MCF 10A (cell line): ENCODE results near the gene HDAC3. TPM values are rescaled to one million over a fixed set of nuclear protein-coding genes. Genes with fewer than 3 reads are reported as not detected.

Experiments
- BruUV-seq: library from RNA; stranded (reverse); fragments of 400-500 nt; replicated peaks from 2 replicates; lab custom pipeline; 2021; lab: Mats Ljungman, UMichigan
- CTCF ChIA-PET: fragments of 300-600 bp; sonication (Branson Sonifier 250); formaldehyde crosslinking; extraction: SDS; loops from one replicate; lab custom pipeline; 2021; ENCODE audit warnings: antibody characterized with exemption, inconsistent platforms; lab: Yijun Ruan, JAX
- POLR2A ChIA-PET: fragments of 300-600, 350-650 bp; sonication (Branson Sonifier 250); formaldehyde crosslinking; extraction: SDS; loops from one replicate; lab custom pipeline; 2020; ENCODE audit warnings: antibody characterized with exemption, inconsistent platforms; lab: Yijun Ruan, JAX
- DNase-seq: peaks from one replicate; pipeline ENCODE4 v3.0.0-alpha.2; 2018; ENCODE audit not compliant: unreplicated experiment
- H3K27ac Mint-ChIP-seq: one replicate; pipeline ENCODE4 v1.8.0; 2022; ENCODE audit warnings: mild to moderate bottlenecking, low read depth, mixed read lengths; ENCODE audit not compliant: unreplicated experiment
- H3K27me3 Mint-ChIP-seq: one replicate; pipeline ENCODE4 v1.8.0; 2022; ENCODE audit warnings: mixed read lengths; ENCODE audit not compliant: insufficient read depth, unreplicated experiment
- H3K36me3 Mint-ChIP-seq: one replicate; pipeline ENCODE4 v1.8.0; 2022; ENCODE audit warnings: mild to moderate bottlenecking, moderate library complexity, mixed read lengths; ENCODE audit not compliant: insufficient read depth, unreplicated experiment
- H3K4me1 Mint-ChIP-seq: one replicate; pipeline ENCODE4 v1.8.0; 2022; ENCODE audit warnings: mixed read lengths; ENCODE audit not compliant: insufficient read depth, unreplicated experiment
- H3K4me3 Mint-ChIP-seq: one replicate; pipeline ENCODE4 v1.8.0; 2022; ENCODE audit warnings: mild to moderate bottlenecking, moderate library complexity, mixed read lengths; ENCODE audit not compliant: unreplicated experiment
- H3K9me3 Mint-ChIP-seq: one replicate; pipeline ENCODE4 v1.8.0; 2022; ENCODE audit warnings: mixed read lengths; ENCODE audit not compliant: unreplicated experiment
- CTCF ChIP-seq: fragments of 200-600 bp; IDR thresholded peaks from one replicate; pipeline ENCODE4 v1.8.0; 2022; ENCODE audit warnings: antibody characterized with exemption, mild to moderate bottlenecking; ENCODE audit not compliant: unreplicated experiment
- intact Hi-C: fragments of 100-400 bp; cut with micrococcal nuclease; formaldehyde crosslinking; loops from 2 replicates; pipeline ENCODE4 v1.14.1; 2022
- total RNA-seq: library from RNA; stranded (reverse); gene quantifications from 2 replicates; pipeline ENCODE4 v1.2.3, GENCODE V29; 2022

Gene HDAC3
- total RNA-seq, 1 experiment from 2014 or later: 83.5 TPM

GRCh38 chr5:141663506-141663905, 26.9 kb upstream of the HDAC3 start:
- no peak for TF ChIP-seq CTCF
- ChIA-PET POLR2A (interaction anchor here (1.0 to 1.6 kb wide), 2 partner anchors 11 to 20 kb away, joined by 3 to 4 read pairs; no protein-coding TSS in a partner anchor), CTCF (interaction anchor here (0.5 to 11.4 kb wide), 17 partner anchors 12 to 1234 kb away, joined by 3 to 123 read pairs (median 4); partner anchors contain the start of genes ARAP3 and FCHSD1)
- Mint-ChIP-seq H3K27me3 (no peaks in the 10 kb centered on the region), H3K4me1 (peaks cover 4% of the 10 kb centered on the region), H3K36me3 (peaks cover 19% of the 10 kb centered on the region), H3K9me3 (no peaks in the 10 kb centered on the region), H3K4me3 (no peak overlapping the region), H3K27ac (no peak overlapping the region)
- DNase-seq: no peak
- intact Hi-C loops: no loop called here
- BruUV-seq: no TSS peak

GRCh38 chr5:141662028-141662427, 25.4 kb upstream of the HDAC3 start:
- BruUV-seq: no TSS peak
- DNase-seq: no peak
- Mint-ChIP-seq H3K27ac (no peak overlapping the region), H3K36me3 (peaks cover 17% of the 10 kb centered on the region), H3K4me1 (peaks cover 12% of the 10 kb centered on the region), H3K27me3 (no peaks in the 10 kb centered on the region), H3K4me3 (no peak overlapping the region), H3K9me3 (no peaks in the 10 kb centered on the region)
- ChIA-PET CTCF (interaction anchor here (0.7 to 11.4 kb wide), 3 partner anchors 31 to 43 kb away, joined by 3 to 123 read pairs (median 3); partner anchors contain the start of gene DIAPH1), POLR2A (interaction anchor here (1.6 kb wide), 1 partner anchor 10 kb away, joined by 4 read pairs; no protein-coding TSS in a partner anchor)
- TF ChIP-seq CTCF: no peak
- intact Hi-C loops: no loop called here

- H3K4me1 Mint-ChIP-seq: peaks cover 7% of the 10 kb centered on the region
- TF ChIP-seq CTCF: no peak
- no peaks in the 10 kb centered on the region for H3K27me3 Mint-ChIP-seq
- no peak overlapping the region for H3K4me3 Mint-ChIP-seq
- no TSS peak for BruUV-seq
- DNase-seq: peak; percentile 79
- H3K36me3 Mint-ChIP-seq: peaks cover 17% of the 10 kb centered on the region
- ChIA-PET POLR2A (interaction anchor here (0.9 to 1.0 kb wide), 2 partner anchors 20 to 22 kb away, joined by 3 to 4 read pairs; no protein-coding TSS in a partner anchor), CTCF (interaction anchor here (1.0 to 4.3 kb wide), 6 partner anchors 20 to 303 kb away, joined by 3 to 29 read pairs (median 6); partner anchors contain the start of genes DIAPH1 and PCDH1)
- intact Hi-C loops: no loop called here
- H3K27ac Mint-ChIP-seq: no peak overlapping the region
- H3K9me3 Mint-ChIP-seq: no peaks in the 10 kb centered on the region
Observed at GRCh38 chr5:141657937-141658545, 21.4 kb upstream of the HDAC3 start.

- Mint-ChIP-seq H3K27ac (no peak overlapping the region), H3K9me3 (no peaks in the 10 kb centered on the region), H3K4me1 (peaks cover 10% of the 10 kb centered on the region), H3K36me3 (peaks cover 17% of the 10 kb centered on the region), H3K4me3 (no peak overlapping the region), H3K27me3 (no peaks in the 10 kb centered on the region)
- intact Hi-C loops: no loop called here
- CTCF ChIA-PET: interaction anchor here (1.0 to 4.3 kb wide), 8 partner anchors 12 to 303 kb away, joined by 4 to 29 read pairs (median 6); partner anchors contain the start of genes DIAPH1 and PCDH1
- DNase-seq: no peak
- BruUV-seq: no TSS peak
- POLR2A ChIA-PET: interaction anchor here (0.9 to 1.0 kb wide), 2 partner anchors 19 to 21 kb away, joined by 3 to 4 read pairs; no protein-coding TSS in a partner anchor
- no peak for TF ChIP-seq CTCF
Observed at GRCh38 chr5:141657404-141657803, 20.8 kb upstream of the HDAC3 start.
